Muscle layer of colon (tissue), 2 donors: Measurements from ENCODE around the gene DPM3.
"Not testable (repeated sequence)": the region's sequence is repeated elsewhere in the genome, so short reads cannot be mapped to it uniquely, and the experiment has no call there.

Source experiments
- H3K27ac ChIP-seq: one replicate; pipeline ENCODE4 v1.7.0; 2013; ENCODE audit warnings: low read depth, mild to moderate bottlenecking, low read length, moderate library complexity
- H3K27me3 ChIP-seq, 2 donors: one replicate each; pipeline ENCODE4 v1.7.0; 2013; ENCODE audit warnings: low read length in 2 of 2, mild to moderate bottlenecking in 2 of 2; ENCODE audit not compliant: insufficient read depth in 2 of 2, control insufficient read depth in 1 of 2
- H3K36me3 ChIP-seq: one replicate; pipeline ENCODE4 v1.7.0; 2013; ENCODE audit warnings: mild to moderate bottlenecking, low read length; ENCODE audit not compliant: insufficient read depth
- H3K4me1 ChIP-seq: one replicate; pipeline ENCODE4 v1.7.0; 2013; ENCODE audit warnings: mild to moderate bottlenecking, low read length; ENCODE audit not compliant: insufficient read depth
- H3K4me3 ChIP-seq, 2 donors: one replicate each; pipeline ENCODE4 v1.7.0; 2013; ENCODE audit warnings: low read length in 2 of 2, low read depth in 1 of 2, mild to moderate bottlenecking in 1 of 2, moderate library complexity in 1 of 2
- H3K9ac ChIP-seq: one replicate; pipeline ENCODE4 v1.7.0; 2013; ENCODE audit warnings: low read length
- H3K9me3 ChIP-seq: one replicate; pipeline ENCODE4 v1.7.0; 2013; ENCODE audit warnings: mild to moderate bottlenecking, low read length
- donor health status: abdominal sarcoma.
- donor health status: Adenocarcinoma of cecum.

DPM3 gene, protein sequence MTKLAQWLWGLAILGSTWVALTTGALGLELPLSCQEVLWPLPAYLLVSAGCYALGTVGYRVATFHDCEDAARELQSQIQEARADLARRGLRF

DNA sequence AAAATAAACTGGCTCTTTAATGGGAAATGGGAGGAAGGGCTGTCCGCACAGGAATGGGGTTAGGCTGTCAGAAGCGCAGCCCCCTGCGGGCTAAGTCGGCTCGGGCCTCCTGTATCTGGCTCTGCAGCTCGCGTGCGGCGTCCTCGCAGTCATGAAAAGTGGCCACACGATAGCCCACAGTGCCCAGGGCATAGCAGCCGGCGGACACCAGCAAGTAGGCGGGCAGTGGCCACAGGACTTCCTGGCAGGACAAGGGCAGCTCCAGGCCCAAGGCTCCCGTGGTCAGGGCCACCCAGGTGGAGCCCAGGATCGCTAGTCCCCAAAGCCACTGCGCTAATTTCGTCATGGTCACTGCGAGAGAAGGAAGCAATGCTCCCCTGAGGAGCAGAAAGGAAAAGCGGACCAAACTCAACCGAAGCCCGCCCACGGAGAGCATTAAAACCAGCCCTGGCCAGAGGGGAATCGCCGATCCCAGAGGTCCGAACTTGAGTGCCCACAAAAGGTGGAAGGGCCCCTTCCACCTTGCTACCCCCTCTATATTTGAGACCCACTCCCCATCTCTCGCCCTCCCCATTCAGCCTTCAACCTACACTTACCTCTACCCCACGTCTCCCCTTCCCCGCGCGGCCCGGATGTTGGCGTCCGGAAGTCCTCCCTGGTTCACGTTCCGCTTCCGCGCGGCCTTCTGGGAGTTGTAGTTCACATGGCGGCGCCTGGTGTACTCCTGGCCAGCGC, at the start of gene DPM3:
TSS of gene DPM3 (minus strand) at position 637 of the 735 bp plus-strand sequence. CDS start at position 346, 291 bp downstream.
- peak within 1 kb of the TSS; percentile 88 for H3K27ac ChIP-seq
- H3K9ac ChIP-seq = peak within 1 kb of the TSS; percentile 79
- H3K4me3 ChIP-seq = peak within 1 kb of the TSS; percentile 81 to 86
- no peaks in the 10 kb centered on the region for H3K27me3 ChIP-seq
- H3K4me1 ChIP-seq = peaks cover 17% of the 10 kb centered on the region
- H3K36me3 ChIP-seq = no peaks in the 10 kb centered on the region
- no peaks in the 10 kb centered on the region for H3K9me3 ChIP-seq

DNA sequence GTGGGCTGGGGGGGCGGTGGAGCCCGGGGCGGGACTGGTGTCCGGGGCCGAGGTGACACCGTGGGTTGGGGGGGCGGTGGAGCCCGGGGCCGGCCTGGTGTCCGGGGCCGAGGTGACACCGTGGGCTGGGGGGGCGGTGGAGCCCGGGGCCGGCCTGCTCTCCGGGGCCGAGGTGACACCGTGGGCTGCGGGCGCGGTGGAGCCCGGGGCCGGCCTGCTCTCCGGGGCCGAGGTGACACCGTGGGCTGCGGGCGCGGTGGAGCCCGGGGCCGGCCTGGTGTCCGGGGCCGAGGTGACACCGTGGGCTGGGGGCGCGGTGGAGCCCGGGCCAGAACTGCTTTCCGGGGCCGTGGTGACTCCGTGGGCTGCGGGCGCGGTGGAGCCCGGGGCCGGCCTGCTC, 49.6 kb upstream of the DPM3 start:
- H3K27ac ChIP-seq, H3K4me3 ChIP-seq, H3K9ac ChIP-seq, H3K4me1 ChIP-seq, H3K27me3 ChIP-seq, H3K9me3 ChIP-seq, H3K36me3 ChIP-seq: not testable (repeated sequence)

DNA sequence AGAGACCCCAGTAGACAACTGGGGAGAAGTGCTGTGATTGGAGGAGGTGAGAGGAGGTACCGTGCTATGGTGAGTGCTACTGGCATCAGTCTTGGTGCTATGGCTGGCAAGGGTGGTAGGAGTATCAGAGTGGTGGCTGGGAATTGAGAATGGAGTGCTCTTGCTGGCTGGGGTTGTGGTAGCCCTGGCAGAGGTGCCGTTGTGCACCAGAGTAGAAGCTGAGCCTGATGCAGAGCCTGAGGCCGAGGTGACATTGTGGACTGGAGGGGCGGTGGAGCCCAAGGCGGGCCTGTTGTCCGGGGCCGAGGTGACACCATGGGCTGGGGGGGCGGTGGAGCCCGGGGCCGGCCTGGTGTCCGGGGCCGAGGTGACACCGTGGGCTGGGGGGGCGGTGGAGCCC, 47.9 kb upstream of the DPM3 start:
- H3K27ac ChIP-seq = no peak overlapping the region
- no peak overlapping the region for H3K9ac ChIP-seq
- H3K4me1 ChIP-seq = peaks cover 4% of the 10 kb centered on the region
- no peaks in the 10 kb centered on the region for H3K27me3 ChIP-seq
- no peaks in the 10 kb centered on the region for H3K9me3 ChIP-seq
- no peak overlapping the region for H3K4me3 ChIP-seq
- H3K36me3 ChIP-seq = no peaks in the 10 kb centered on the region

DNA sequence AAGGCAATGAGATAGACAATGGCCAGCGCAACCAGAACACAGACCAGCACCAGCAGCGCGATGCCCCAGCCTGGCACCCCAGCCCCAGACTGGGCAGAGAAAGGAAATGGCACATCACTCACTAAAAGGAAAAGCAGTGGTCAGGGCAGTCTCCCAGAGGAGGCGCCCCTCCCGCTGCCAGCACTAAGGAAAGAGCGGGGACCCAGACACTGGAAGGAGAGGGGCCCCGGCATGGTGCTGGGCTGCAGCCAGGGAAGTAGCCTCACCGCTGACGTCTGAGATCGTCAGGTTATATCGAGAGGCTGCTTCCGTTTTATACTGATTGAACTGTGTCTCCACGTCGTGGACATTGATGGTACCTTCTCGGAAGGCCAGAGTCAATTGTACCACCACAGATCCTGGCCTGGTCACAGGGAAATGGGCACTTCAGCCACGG, 47.1 kb upstream of the DPM3 start:
- Histone ChIP-seq H3K4me3 (no peak overlapping the region), H3K9me3 (no peaks in the 10 kb centered on the region), H3K27ac (no peak overlapping the region), H3K4me1 (no peaks in the 10 kb centered on the region), H3K9ac (no peak overlapping the region), H3K36me3 (no peaks in the 10 kb centered on the region), H3K27me3 (no peaks in the 10 kb centered on the region)

DNA sequence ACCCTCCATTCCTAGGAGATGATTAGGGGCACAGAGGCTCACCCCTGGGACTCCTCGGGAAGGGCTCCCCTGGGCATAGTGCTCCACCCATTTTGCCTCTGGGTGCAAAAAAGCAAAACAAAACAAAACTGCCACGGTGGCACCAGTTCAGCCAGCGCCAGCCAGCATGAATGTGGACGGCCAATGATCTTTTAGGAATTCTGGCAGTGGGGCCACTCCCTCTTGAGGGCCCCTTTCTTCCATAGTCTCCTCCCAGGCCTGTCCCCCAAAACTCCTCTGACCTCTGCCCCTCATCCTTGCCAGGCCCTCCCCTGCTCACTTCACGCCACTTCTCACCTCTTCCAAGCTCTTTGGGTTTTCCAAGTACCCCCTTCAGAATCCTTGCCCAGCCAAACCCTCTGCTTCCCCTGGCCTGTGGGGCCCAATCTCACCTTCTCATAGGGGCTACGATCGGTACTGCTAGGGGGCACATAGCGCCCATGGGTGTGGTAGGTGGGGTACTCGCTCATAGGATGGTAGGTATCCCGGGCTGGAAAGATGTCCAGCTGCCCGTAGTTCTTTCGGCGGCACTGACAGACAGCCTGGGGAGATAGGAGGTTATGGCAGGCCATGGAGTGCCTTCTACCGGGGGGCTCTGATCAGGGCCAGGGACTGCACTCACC, 46.6 kb upstream of the DPM3 start:
- H3K9ac ChIP-seq = no peak overlapping the region
- H3K4me3 ChIP-seq = no peak overlapping the region

DNA sequence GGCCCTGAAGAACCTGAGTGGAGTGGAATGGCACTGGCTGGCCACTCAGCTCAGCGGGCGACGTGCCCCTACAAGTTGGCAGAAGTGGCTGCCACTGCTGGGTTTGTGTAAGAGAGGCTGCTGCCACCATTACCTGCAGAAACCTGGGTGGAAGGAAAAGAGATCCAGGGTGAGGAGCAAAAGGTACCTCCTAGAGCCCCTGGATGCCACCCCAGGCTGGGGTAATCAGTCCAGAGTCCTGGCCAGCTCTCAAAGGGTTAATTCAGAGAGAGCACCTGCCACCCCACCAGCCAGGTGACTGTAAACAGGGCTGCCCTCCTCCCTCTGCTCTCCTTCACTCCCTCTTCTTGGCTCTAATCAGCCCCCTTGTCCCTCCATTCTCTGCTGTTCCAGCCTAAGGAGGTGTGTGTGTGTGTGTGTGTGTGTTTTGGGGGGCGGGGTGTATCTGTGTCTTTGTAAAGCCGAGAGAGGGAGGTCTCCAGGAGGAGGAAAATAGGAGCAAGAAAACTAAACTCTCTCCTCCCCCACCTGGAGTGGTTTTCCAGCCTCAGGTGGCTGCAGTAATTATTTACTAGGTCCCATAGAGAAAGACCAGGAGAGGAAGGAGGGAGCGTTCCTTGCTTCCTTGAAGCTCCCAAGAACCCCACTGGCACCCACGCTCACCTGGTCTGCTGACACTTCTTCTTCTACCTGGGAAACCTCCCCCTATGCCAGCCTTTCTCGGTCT, 45.9 kb upstream of the DPM3 start:
- Histone ChIP-seq H3K9me3 (no peaks in the 10 kb centered on the region), H3K36me3 (no peaks in the 10 kb centered on the region), H3K4me1 (no peaks in the 10 kb centered on the region), H3K27ac (no peak overlapping the region), H3K9ac (no peak overlapping the region), H3K4me3 (no peak overlapping the region), H3K27me3 (no peaks in the 10 kb centered on the region)

More for the DNA sequence above, 46.6 kb upstream of the DPM3 start:
- H3K27ac ChIP-seq = no peak overlapping the region
- H3K4me1 ChIP-seq = no peaks in the 10 kb centered on the region
- no peaks in the 10 kb centered on the region for H3K27me3 ChIP-seq
- H3K9me3 ChIP-seq = no peaks in the 10 kb centered on the region
- no peaks in the 10 kb centered on the region for H3K36me3 ChIP-seq

DNA sequence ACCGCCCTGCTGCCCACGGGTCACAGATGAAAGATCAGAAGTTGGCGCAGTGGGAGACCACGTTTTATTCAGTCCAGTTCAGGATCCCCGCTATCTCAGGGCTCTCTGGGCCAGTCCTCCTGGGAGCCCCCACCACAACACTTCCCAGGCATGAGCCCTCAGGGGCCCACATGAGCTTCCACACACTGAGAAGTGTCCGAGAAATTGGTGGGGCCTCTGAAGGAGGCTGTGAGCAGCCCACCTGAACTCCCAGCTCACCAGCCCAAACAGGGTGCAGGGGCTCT, 45.4 kb upstream of the DPM3 start:
- no peak overlapping the region for H3K9ac ChIP-seq
- H3K27ac ChIP-seq = no peak overlapping the region

DNA sequence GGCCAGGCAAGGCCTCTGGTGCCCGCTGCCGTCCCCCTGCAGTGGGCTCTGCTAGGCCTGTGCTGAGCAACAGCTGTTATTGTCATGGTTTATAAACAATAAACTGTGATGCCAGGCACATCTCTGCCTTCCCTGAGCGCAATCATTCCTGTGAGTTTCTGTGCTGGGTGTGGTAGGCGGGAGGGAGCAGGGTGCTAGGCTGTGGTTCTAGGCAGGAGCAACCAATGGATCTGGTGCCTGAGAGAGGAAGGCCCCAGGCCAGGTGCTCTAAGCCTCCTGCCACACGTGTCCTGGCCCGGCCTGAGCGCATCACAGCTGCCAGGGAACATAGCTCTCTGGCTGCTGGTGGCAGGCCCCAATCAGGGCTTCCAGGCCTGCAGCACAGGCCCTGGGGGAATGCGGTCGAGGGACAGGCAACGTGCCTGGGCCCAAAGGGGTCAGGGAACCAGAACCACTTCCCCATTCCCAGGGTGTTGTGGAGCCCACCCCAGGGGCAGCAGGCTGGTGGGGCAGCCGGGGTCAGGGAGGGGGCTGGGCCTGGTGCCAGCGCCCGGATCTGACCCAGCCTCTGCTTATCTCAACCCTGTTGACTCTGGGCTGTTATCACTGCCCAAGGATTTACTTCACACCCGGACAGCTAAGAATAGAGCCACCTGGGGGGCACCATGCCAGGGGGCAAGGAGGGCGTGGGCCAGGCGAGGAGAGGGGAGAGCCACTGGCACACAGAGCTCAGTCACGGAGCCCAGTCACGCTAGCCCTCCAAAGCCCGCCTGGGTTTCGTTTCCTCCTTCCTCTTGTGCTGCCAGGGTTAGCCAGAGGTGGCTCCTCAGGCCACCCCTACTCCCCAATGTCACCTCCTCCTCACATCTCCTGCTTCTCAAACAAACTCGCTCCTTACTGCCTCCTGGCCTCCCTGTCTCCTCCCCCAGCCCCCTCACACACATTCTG, 44.8 kb upstream of the DPM3 start:
- Histone ChIP-seq H3K9me3 (no peaks in the 10 kb centered on the region), H3K27me3 (no peaks in the 10 kb centered on the region), H3K4me3 (no peak overlapping the region), H3K36me3 (no peaks in the 10 kb centered on the region), H3K9ac (no peak overlapping the region), H3K27ac (no peak overlapping the region), H3K4me1 (no peaks in the 10 kb centered on the region)

More for the DNA sequence above, 45.4 kb upstream of the DPM3 start:
- no peak overlapping the region for H3K4me3 ChIP-seq
- no peaks in the 10 kb centered on the region for H3K9me3 ChIP-seq
- H3K4me1 ChIP-seq = no peaks in the 10 kb centered on the region
- H3K27me3 ChIP-seq = no peaks in the 10 kb centered on the region
- H3K36me3 ChIP-seq = no peaks in the 10 kb centered on the region

DNA sequence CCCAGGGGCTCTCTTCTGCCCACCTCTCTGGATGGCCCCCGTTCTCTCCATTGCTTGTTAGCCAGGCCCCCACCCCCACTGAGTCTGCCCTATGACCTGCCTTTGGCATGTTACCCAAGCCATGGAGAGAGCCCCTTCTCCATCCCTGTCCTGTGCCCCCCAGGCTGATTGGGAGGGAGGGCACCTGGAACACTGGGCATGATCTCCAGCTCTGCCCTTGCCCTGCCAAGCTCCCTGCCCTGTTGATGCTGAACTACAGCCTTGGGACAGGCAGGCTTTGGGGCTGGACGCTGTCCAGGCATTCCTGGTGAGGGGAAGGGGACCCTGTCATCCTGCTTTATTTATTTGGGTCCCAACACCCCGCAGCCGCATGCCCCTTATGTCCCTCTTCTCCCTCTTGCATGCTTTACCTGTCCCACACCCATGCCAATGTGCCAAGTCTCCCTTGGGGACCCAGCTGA, 44.0 kb upstream of the DPM3 start:
- Histone ChIP-seq H3K9ac (no peak overlapping the region), H3K36me3 (no peaks in the 10 kb centered on the region), H3K27ac (no peak overlapping the region), H3K9me3 (no peaks in the 10 kb centered on the region), H3K4me1 (no peaks in the 10 kb centered on the region), H3K27me3 (no peaks in the 10 kb centered on the region), H3K4me3 (no peak overlapping the region)

DNA sequence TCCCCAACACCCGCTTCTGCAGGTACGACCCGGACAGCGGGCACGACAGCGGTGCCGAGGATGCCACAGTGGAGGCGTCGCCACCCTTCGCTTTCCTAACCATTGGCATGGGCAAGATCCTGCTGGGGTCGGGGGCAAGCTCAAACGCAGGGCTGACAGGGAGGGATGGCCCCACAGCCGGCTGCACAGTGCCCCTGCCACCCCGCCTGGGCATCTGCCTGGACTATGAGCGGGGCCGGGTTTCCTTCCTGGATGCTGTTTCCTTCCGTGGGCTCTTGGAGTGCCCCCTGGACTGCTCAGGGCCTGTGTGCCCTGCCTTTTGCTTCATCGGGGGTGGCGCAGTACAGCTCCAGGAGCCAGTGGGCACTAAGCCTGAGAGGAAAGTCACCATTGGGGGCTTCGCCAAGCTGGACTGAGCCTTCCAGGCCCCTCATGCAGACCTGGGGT, 43.5 kb upstream of the DPM3 start:
- Histone ChIP-seq H3K4me1 (no peaks in the 10 kb centered on the region), H3K4me3 (no peak overlapping the region), H3K9me3 (no peaks in the 10 kb centered on the region), H3K36me3 (no peaks in the 10 kb centered on the region), H3K27me3 (no peaks in the 10 kb centered on the region), H3K27ac (no peak overlapping the region), H3K9ac (no peak overlapping the region)
